Measurements from ENCODE around the gene CCDC134.

The CCDC134 gene

DNA sequence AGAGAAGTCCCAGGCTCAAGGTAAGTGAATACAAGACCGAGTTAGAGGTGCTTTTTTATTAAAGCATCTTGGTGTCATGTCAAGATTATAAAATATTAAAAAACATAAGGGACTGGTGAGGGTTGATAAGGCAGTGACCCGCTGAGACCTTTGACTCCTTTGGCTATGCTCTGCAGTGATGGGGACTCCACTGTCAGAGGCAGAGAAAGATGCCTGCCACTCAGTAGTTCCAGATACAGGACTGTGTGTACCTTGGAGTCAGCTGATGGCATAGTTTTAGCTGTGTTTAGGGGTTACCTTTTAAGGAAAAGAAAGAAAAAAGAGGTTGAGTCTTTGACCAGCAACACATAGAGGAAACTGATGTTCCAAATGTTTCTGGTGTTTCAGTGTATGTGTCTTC lies 73.6 kb downstream of the CCDC134 start:
- no peak for ATAC-seq (replicated peaks)
- DNase-seq, result no peak
- no peak overlapping the region for H3K27ac Mint-ChIP-seq
- no peaks in the 10 kb centered on the region for H3K27me3 Mint-ChIP-seq
- H3K9me3 Mint-ChIP-seq, result no peaks in the 10 kb centered on the region
- peaks cover 74% of the 10 kb centered on the region for H3K36me3 Mint-ChIP-seq (ENCODE audit: insufficient read depth)
- H3K4me1 Mint-ChIP-seq (ENCODE audit: low read depth in 2 of 2), result peaks cover 6 to 7% of the 10 kb centered on the region in 2 donors
- H3K4me3 Mint-ChIP-seq, result no peak overlapping the region

DNA sequence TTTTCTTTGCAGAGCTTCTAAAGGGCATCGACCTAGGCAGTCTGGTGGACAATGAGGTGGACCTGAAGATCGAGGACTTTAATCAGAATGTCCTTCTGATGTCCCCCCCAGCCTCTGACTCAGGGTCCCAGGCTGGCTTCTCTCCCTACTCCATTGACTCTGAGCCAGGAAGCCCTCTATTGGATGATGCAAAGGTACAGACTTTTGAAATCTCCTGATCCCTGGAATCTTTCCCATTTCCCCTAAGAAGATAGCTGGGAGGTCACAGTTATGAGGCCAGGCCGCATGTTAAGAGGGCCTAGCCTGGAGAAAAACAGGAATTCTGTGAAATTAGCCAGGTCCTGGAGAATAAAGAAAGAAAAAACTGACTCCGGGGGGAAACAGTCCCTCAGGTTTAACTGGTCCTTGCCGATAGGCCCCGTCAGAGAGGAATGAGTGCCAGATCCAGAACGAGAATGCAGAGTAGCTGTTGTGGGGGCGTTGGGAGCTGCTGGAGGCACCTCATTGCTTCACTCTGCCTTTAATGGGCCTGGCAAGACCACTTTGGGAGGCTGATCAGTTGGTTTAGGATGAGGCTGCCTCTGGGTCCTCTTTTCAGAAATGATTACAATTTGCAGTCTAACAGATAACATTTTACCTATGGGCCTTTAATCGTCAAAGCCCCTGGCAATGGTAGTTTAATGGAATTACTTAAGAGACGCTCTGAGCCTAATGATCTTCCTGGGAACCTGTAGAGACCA lies 75.2 kb downstream of the CCDC134 start:
- Mint-ChIP-seq H3K4me1 (ENCODE audit: low read depth in 2 of 2) (peaks cover 6 to 7% of the 10 kb centered on the region in 2 donors), H3K27me3 (no peaks in the 10 kb centered on the region)
- no peak for ATAC-seq (replicated peaks)

More for the DNA sequence above, 75.2 kb downstream of the CCDC134 start:
- no peaks in the 10 kb centered on the region for H3K9me3 Mint-ChIP-seq
- H3K27ac Mint-ChIP-seq, result peak overlapping the region in 1 of 2 donors; percentile 55
- no peak for DNase-seq
- peaks cover 72% of the 10 kb centered on the region for H3K36me3 Mint-ChIP-seq (ENCODE audit: insufficient read depth)
- H3K4me3 Mint-ChIP-seq, result no peak overlapping the region
